Embryonic facial prominence (tissue), 1 donor: ENCODE measurements around the gene ARTN.

ENCODE experiments used
- DNase-seq: peaks from one replicate; pipeline ENCODE4 v3.0.0-alpha.2; 2016; ENCODE audit errors: extremely low spot score

The ARTN gene

GRCh38 chr1:43924516-43924915 lies 9.1 kb upstream of the ARTN start:
- no peak for DNase-seq

DNA sequence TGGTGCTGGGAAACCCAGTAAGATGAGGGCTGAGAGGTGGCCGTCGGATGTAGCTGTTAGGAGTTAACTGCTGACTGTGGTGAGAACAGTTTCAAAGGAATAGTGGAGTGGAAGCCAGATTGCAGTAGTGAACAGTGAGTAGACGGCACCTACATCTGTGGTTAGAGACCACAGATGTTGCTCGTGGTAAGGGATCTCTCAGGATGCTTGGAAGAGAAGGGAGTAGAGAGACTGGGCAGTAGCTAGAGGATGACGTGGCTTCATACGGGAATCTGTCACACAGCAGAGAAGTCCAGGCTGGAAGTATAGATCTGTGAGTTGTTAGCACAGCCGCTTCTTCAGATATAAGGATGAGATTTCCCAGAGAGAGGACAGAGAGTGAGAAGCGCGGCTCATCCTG lies 7.8 kb upstream of the ARTN start:
- no peak for DNase-seq

- DNase-seq = no peak
Measured at GRCh38 chr1:43930168-43930948, 3.2 kb upstream of the ARTN start.

GRCh38 chr1:43930949-43931275 lies 2.7 kb upstream of the ARTN start:
- no peak for DNase-seq

GRCh38 chr1:43931711-43932660 lies 1.6 kb upstream of the ARTN start:
- DNase-seq = no peak

DNA sequence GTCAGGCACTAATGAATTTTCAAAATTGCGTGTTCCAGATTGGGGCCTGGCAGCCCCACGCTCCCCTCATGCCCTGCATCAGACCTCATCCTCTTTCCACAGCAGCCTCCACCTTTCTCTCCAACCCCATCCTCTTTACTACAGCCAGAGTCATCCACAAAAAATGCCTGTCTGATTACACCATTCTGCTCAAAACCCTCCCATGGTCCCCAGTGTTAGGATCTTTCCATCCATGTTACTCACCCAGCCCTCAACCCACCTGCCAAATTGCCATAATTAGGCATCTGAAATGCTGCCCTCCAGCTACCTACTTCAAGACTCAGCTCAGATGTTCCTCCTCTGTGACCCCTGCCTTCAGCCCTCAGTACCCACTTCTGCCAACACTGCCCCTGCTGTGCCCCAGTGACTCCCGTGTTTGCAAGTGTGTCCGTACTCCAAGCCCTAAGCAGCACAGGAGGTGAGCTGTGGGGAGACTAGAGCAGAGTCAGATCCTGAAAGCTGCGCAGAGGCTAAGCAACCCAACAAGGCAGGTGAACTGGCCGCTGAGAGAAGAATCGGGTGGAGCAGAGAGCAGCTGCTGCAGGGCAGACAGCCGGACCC lies 715 bp upstream of the ARTN start:
- no peak for DNase-seq

GRCh38 chr1:43934101-43934985 lies 742 bp downstream of the ARTN start:
- DNase-seq = peak; percentile 51

GRCh38 chr1:43934986-43935324 lies 1.4 kb downstream of the ARTN start:
- DNase-seq = no peak

GRCh38 chr1:43935711-43936427 lies 2.3 kb downstream of the ARTN start:
- DNase-seq = no peak

- DNase-seq = no peak
Measured at GRCh38 chr1:43936431-43937151, 3.0 kb downstream of the ARTN start.

GRCh38 chr1:43937179-43937865 lies 3.7 kb downstream of the ARTN start:
- DNase-seq = no peak

DNA sequence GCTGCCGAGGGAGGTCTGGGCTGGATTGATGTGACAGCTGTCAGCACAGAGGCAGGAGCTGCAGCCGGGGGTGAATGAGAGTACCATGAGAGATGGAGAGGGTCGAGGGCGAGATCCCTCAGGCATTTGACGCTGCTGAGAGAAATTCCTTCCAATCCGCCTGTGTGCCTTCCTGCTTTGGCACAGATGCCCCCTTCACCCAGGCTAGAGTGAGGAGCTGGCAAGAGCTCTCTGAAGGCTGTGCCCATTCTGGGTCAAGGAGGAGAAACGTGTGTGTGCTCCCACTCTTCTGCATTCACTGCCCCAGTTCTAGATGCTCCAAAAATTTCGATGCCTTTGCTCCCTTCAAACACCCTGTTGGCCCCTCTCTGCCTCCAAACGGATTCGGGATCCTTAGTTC lies 4.8 kb downstream of the ARTN start:
- no peak for DNase-seq

DNA sequence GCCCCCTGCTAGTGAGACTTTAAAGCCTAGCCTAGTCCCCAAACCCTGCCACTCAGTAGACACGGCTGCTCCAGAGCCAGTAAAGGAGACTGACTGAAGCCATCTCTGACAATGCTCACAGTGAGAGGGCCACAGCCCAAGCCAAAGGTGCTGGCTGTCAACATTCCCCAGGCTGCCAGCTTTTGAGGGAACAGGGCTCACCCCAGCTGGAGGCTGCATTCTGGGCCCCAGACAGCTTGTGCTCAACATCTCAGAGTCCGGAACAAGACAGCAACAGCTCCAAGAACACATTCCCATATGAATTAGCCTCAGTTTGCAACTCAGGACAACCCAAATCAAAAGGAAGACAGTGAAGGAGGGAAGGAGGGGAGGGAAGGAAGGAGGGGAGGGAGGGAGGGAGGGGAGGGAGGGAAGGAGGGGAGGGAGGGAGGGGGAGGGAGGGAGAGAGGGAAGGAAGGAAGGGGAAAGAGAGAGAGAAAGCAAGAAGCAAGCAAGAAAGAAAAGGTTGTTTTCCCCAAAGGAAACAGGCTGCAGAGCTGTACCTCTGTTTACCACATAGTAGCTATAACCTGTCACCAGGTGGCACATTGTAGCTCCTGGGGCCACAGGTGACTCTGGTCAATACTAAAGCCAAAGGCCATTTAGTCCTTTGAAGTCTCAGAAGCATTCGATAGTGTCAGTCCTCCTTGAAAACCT lies 5.4 kb downstream of the ARTN start:
- DNase-seq = no peak

DNA sequence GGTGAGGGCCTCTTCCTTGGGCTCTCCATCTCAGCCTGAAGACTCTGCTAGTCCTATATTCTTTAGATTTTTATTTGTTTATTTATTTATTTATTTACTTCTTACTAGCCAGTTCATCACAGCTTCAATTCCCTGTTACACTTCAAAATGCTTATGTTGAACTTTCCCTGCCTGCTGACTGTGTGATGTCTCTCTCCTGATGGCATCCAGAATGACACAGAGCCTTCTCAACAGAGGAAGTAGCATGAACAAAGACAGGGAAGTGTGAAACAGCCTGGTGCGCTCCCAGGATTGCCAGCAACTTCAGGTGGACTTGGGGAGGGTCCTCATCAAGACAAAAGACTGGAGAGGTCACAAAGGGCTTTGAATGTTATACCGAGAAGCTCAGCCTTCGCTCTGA lies 8.8 kb downstream of the ARTN start:
- DNase-seq = no peak

GRCh38 chr1:43944860-43945259 lies 11.3 kb downstream of the ARTN start:
- no peak for DNase-seq

DNA sequence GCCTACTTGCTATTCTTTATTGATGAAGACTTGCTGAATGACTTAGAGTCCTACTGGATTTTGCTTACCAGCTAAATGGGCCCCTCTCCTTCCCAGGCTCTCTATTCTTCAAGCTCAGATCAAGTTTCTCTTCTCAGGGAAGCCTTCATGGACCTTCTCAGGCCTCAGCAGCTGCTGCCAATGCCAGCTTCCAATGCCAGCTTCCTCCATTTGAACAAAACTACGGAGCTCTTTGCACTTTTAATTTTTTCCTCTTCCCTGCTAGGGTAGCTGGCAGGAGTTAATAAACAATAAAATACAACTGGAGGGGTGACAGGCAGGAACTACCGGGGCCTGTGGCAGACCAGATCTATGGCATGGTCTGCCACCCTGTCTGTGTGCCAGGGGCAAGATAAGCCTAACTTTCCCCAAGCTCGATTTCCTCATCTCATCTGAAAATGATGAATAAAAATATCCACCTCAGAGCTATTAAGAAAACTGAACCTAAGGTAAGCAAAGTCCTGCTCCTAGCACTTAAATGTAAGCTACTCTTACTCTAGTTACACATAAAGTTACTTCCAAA lies 12.2 kb downstream of the ARTN start:
- no peak for DNase-seq

DNA sequence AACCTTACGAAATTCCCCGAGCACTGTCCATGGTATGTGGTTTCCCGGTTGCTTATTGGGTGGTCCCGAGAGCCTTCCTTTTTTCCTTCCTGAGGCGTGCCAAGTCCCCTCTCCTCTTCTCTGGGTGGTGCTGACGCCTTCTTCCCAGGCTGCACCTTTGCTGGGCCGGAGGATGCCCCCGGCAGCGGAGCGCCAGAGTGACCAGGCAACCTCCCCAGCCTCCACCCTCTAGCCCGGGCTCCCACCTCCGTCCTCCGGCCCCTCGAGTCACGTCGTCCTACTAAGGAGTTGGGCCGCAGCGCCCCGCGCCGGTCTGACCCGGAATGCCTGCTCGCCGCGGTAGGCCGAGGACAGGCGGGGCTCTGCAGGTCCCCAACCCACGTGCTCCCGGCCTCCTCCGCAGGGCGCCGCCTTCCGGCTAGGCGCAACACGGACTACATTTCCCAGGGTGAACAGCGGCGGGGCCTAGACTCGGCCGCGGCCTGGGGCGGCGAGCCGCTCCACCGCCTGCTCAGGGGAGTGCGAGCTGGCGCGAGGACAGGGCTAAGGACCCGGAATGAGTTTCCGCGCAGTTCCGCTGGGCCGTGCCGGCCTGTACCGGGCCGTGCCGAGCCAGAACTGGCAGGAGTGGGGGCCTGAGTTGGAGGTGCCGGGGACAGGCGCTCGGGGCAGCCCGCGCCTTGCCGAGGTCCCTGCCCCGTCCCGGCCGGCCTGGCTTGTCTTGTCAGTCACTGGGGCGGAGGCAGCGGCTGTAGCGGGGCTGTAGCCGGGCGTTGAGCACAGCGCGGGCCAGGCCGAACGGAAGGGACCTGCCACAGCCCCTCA lies 12.8 kb downstream of the ARTN start, which contains the start of gene IPO13:
TSS of gene IPO13 (plus strand) at position 715 of the 825 bp plus-strand sequence. CDS start 651 bp downstream, outside the sequence.
- DNase-seq = peak; percentile 92
